Kidney (tissue), 14 donors: ENCODE data around the gene CRB3. TPM values are rescaled to one million over a fixed set of nuclear protein-coding genes. Genes with fewer than 3 reads are reported as not detected.
A peak's percentile ranks its signal among the peaks of the same experiment; 100 is the strongest.

ENCODE experiments used
- DNase-seq, 5 donors: peaks; one replicate each; pipeline ENCODE4 v3.0.0-alpha.2; 2013 to 2020
- FAIRE-seq: peaks from 2 replicates; lab custom pipeline; 2012; peaks lifted over from hg19 to GRCh38; lab: Jason Lieb, UNC
- H3K27ac ChIP-seq, 2 donors: one replicate each; pipeline ENCODE4 v1.7.0; 2013; ENCODE audit warnings: low read depth in 2 of 2, low read length in 2 of 2, inconsistent platforms in 1 of 2
- H3K27me3 ChIP-seq: one replicate; pipeline ENCODE4 v1.7.1; 2013; ENCODE audit warnings: low read length, inconsistent platforms; ENCODE audit not compliant: control insufficient read depth, insufficient read depth
- H3K36me3 ChIP-seq, 3 donors: one replicate each; pipeline versions ENCODE4 v1.7.0 to v1.7.1; 2013; ENCODE audit warnings: low read length in 3 of 3, control low read depth in 1 of 3, inconsistent platforms in 1 of 3; ENCODE audit not compliant: insufficient read depth in 3 of 3, control insufficient read depth in 2 of 3
- H3K4me1 ChIP-seq, 3 donors: one replicate each; pipeline versions ENCODE4 v1.7.0 to v1.7.1; 2013; ENCODE audit warnings: low read length in 3 of 3, inconsistent platforms in 1 of 3, low read depth in 1 of 3; ENCODE audit not compliant: control insufficient read depth in 2 of 3, insufficient read depth in 2 of 3
- H3K4me3 ChIP-seq, 3 donors: one replicate each; pipeline versions ENCODE4 v1.7.0 to v1.8.1; 2013; ENCODE audit warnings: low read length in 3 of 3, control low read depth in 1 of 3, inconsistent platforms in 1 of 3
- H3K9ac ChIP-seq, 3 donors: one replicate each; pipeline versions ENCODE4 v1.7.0 to v1.7.1; 2013; ENCODE audit warnings: low read length in 3 of 3, control low read depth in 1 of 3, inconsistent platforms in 1 of 3
- H3K9me3 ChIP-seq, 3 donors: one replicate each; pipeline versions ENCODE4 v1.7.0 to v1.7.1; 2013; ENCODE audit warnings: low read length in 3 of 3, control low read depth in 1 of 3, inconsistent platforms in 1 of 3; ENCODE audit not compliant: control insufficient read depth in 2 of 3, insufficient read depth in 1 of 3
- intact Hi-C: fragments of 100-400 bp; cut with DNase I; formaldehyde crosslinking; loops from one replicate; pipeline ENCODE4 v1.11.1; 2022
- microRNA-seq: library from miRNA; unstranded; fragments of <30 nt; microRNA quantifications from one replicate; pipeline ENCODE4 v1.2.0, GENCODE V29; 2020
- polyA plus RNA-seq: library from polyadenylated mRNA; stranded (reverse); fragments of 350-450 nt; fragmentation: Illumina TruSeq; extraction: RNeasy Lipid Tissue Mini Kit (QIAGEN cat#74804); gene quantifications from one replicate; pipeline ENCODE4 v1.2.3, GENCODE V29; 2014; ENCODE audit warnings: low read depth, low replicate concordance; ENCODE audit not compliant: insufficient read depth
- total RNA-seq: library from RNA; stranded (reverse); fragmentation: NEBNext Ultra II Directional; extraction: Animal tissue kit (Norgen Biotek cat#: 25700); gene quantifications from one replicate; pipeline ENCODE4 v1.2.1, GENCODE V29; 2021
- TF ChIP-seq, protein P1 (sequence below): IDR thresholded peaks from 3 replicates; pipeline ENCODE4 v1.5.1; 2012; ENCODE audit warnings: mild to moderate bottlenecking, moderate library complexity, borderline replicate concordance; ENCODE audit not compliant: insufficient read depth; ENCODE audit errors: extremely low read depth
- donor health status: control.
- donor health status: control.
- donor health status: control.
- donor health status: control.
- donor health status: control.
- donor health status: DM: yes; HTN: yes; CAD: no.
- donor health status: Normal renal cell carcinoma (clear cell type).

CRB3 gene
- total and polyA plus RNA-seq, 2 donors from 2014 or later: 51.9 to 58.2 TPM

DNA sequence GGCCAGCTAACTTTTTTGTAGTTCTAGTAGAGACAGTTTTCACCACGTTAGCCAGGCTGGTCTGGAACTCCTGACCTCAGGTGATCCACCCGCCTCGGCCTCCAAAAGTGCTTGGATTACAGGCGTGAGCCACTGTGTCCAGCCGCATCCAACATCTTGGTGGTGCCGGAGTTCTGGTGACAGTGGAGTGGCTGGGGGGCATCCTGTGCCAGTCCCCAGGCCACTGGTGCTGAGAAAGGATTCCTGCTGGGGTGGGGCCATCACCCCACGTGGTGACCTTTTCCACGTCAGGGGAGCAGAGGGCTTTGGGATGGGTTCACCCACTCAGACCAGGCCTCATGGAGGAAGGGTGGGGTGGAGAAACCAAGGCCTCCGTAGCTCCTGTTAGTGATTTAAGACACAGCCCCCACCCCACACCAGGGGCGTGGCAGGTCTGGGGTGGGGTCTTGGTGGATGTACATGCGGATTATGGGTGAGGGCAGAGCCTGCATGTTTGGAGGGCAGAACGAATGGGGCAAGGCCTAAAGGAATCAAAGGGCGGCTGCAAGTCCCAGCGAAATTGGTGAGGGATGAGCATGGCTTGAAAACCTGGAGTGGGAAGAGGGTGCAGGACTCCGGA lies 51.0 kb downstream of the CRB3 start:
- Histone ChIP-seq H3K9me3 (no peaks in the 10 kb centered on the region), H3K27ac (no peak overlapping the region), H3K9ac (no peak overlapping the region), H3K36me3 (no peaks in the 10 kb centered on the region), H3K4me1 (peaks cover 0 to 2% (median 0%) of the 10 kb centered on the region in 3 donors), H3K4me3 (no peak overlapping the region), H3K27me3 (no peaks in the 10 kb centered on the region)
- peak in 1 of 5 donors; percentile 64 for DNase-seq
- intact Hi-C loops: loop anchor here (10.0 kb wide), 1 partner anchor 110 kb away; no protein-coding TSS in a partner anchor
- TF ChIP-seq, protein P1, sequence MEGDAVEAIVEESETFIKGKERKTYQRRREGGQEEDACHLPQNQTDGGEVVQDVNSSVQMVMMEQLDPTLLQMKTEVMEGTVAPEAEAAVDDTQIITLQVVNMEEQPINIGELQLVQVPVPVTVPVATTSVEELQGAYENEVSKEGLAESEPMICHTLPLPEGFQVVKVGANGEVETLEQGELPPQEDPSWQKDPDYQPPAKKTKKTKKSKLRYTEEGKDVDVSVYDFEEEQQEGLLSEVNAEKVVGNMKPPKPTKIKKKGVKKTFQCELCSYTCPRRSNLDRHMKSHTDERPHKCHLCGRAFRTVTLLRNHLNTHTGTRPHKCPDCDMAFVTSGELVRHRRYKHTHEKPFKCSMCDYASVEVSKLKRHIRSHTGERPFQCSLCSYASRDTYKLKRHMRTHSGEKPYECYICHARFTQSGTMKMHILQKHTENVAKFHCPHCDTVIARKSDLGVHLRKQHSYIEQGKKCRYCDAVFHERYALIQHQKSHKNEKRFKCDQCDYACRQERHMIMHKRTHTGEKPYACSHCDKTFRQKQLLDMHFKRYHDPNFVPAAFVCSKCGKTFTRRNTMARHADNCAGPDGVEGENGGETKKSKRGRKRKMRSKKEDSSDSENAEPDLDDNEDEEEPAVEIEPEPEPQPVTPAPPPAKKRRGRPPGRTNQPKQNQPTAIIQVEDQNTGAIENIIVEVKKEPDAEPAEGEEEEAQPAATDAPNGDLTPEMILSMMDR: no peak
- FAIRE-seq: no peak

DNA sequence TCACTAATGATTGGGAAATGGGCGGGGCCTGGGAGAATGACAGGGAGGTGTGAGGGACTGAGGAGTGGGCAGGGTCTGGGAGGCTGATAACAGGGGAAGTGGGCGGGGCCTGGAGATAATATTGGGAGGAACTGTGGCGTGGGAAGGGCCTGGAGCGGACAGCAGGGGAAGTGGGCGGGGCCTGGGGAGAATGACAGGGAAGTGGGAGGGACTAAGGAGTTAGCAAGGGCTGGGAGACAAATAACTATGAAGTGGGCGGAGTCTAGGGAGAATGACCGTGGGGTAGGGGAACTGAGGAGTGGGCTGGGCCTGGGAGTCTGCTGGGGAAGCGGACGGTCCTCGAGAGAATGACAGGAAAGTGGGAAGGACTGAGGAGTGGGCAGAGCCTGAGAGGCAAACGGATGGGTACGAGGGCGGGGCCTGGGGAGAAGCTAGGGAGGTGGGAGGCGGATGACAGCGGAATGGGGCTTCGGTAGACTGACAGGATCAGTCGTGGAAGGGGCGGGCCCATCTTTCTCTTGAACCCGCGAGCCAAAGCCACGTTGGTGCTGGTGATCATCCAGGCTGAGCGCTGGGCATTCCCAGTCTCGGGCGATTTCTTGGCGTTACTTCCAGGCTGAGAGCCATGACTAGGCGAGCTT lies 52.1 kb downstream of the CRB3 start:
- FAIRE-seq (no peak), DNase-seq (peak; percentile 92 to 97 (median 95))
- peak overlapping the region; percentile 65 to 80 (median 77) for H3K4me3 ChIP-seq
- H3K27me3 ChIP-seq: no peaks in the 10 kb centered on the region
- H3K27ac ChIP-seq: peak overlapping the region; percentile 51 to 56
- no peaks in the 10 kb centered on the region for H3K36me3 ChIP-seq
- H3K4me1 ChIP-seq: peaks cover 0 to 2% (median 0%) of the 10 kb centered on the region in 3 donors
- TF ChIP-seq, protein P1: no peak
- intact Hi-C loops: loop anchor here (10.0 kb wide), 1 partner anchor 109 kb away; no protein-coding TSS in a partner anchor
- H3K9me3 ChIP-seq: no peaks in the 10 kb centered on the region
- peak overlapping the region; percentile 45 to 78 (median 52) for H3K9ac ChIP-seq

Small RNA genes within 50 kb of the gene (microRNA-seq; reads per million reads assigned to microRNA genes)
- gene MIR3940: 2.4 reads per million

Other genes starting within 250 kb of the CRB3 start
- gene MLLT1, start 184.3 kb upstream of the CRB3 start, total RNA-seq: 53.2 TPM
- gene MLLT1, start 184.3 kb upstream of the CRB3 start, polyA plus RNA-seq: 32.0 TPM
- gene ACER1, start 130.7 kb upstream of the CRB3 start, total RNA-seq: not detected
- gene ACER1, start 130.7 kb upstream of the CRB3 start, polyA plus RNA-seq: not detected
- gene CLPP, start 102.7 kb upstream of the CRB3 start, total RNA-seq: 63.7 TPM
- gene CLPP, start 102.7 kb upstream of the CRB3 start, polyA plus RNA-seq: 104 TPM
- 70.3 TPM for gene ALKBH7, start 91.5 kb upstream of the CRB3 start, total RNA-seq
- 175 TPM for gene ALKBH7, start 91.5 kb upstream of the CRB3 start, polyA plus RNA-seq
- gene PSPN, start 88.3 kb upstream of the CRB3 start, total RNA-seq: 2.0 TPM
- 1.9 TPM for gene PSPN, start 88.3 kb upstream of the CRB3 start, polyA plus RNA-seq
- 61.7 TPM for gene GTF2F1, start 71.1 kb upstream of the CRB3 start, total RNA-seq
- 44.1 TPM for gene GTF2F1, start 71.1 kb upstream of the CRB3 start, polyA plus RNA-seq
- 175 TPM for gene KHSRP, start 39.5 kb upstream of the CRB3 start, total RNA-seq
- gene KHSRP, start 39.5 kb upstream of the CRB3 start, polyA plus RNA-seq: 52.9 TPM
- 0.28 TPM for gene SLC25A41, start 30.5 kb upstream of the CRB3 start, total RNA-seq
- 0.69 TPM for gene SLC25A41, start 30.5 kb upstream of the CRB3 start, polyA plus RNA-seq
- gene SLC25A23, start 4.5 kb upstream of the CRB3 start, total RNA-seq: 76.6 TPM
- gene SLC25A23, start 4.5 kb upstream of the CRB3 start, polyA plus RNA-seq: 69.2 TPM
- 8.2 TPM for gene DENND1C, start 17.5 kb downstream of the CRB3 start, total RNA-seq
- 2.6 TPM for gene DENND1C, start 17.5 kb downstream of the CRB3 start, polyA plus RNA-seq
- 4.4 TPM for gene TUBB4A, start 38.0 kb downstream of the CRB3 start, total RNA-seq
- gene TUBB4A, start 38.0 kb downstream of the CRB3 start, polyA plus RNA-seq: 11.3 TPM
- gene TNFSF9, start 66.8 kb downstream of the CRB3 start, total RNA-seq: 1.1 TPM
- 0.62 TPM for gene TNFSF9, start 66.8 kb downstream of the CRB3 start, polyA plus RNA-seq
- gene CD70, start 126.9 kb downstream of the CRB3 start, total RNA-seq: 0.76 TPM
- gene CD70, start 126.9 kb downstream of the CRB3 start, polyA plus RNA-seq: not detected
- 2.5 TPM for gene TNFSF14, start 205.9 kb downstream of the CRB3 start, total RNA-seq
- not detected for gene TNFSF14, start 205.9 kb downstream of the CRB3 start, polyA plus RNA-seq